A673 (cell line): ENCODE measurements around the gene SERPINB1.

ENCODE experiments used
- CTCF ChIP-seq: fragments of 300-800, 200-600 bp; sonication (generic); conservative IDR thresholded peaks from 2 replicates; pipeline ENCODE4 v1.5.1; 2017; ENCODE audit warnings: low read depth, mild to moderate bottlenecking, antibody characterized with exemption, low read length, moderate library complexity, mixed read lengths
- EZH2 ChIP-seq: fragments of 200-600 bp; sonication (generic); IDR thresholded peaks from 2 replicates; pipeline ENCODE4 v1.6.1; 2017; ENCODE audit warnings: borderline replicate concordance, low read depth, mild to moderate bottlenecking, mixed read lengths, antibody characterized with exemption, low read length; ENCODE audit not compliant: poor library complexity, severe bottlenecking

- TF ChIP-seq CTCF (no peak), EZH2 (no peak)
These were observed 58.3 kb downstream of the SERPINB1 start for GRCh38 chr6:2783188-2783963.
